GM12875 (cell line): ENCODE measurements around the gene LGR5.

Source experiments
- H3K4me3 ChIP-seq: one replicate; pipeline ENCODE4 v1.5.1; 2011; ENCODE audit warnings: low read depth, low read length, control low read depth
- TF ChIP-seq, protein P1 (sequence below): IDR thresholded peaks from 2 replicates; pipeline ENCODE4 v1.5.1; 2011; ENCODE audit warnings: low read depth, mild to moderate bottlenecking, control low read depth, inconsistent platforms, low read length, moderate library complexity, borderline replicate concordance; ENCODE audit not compliant: insufficient read depth

Gene LGR5

DNA sequence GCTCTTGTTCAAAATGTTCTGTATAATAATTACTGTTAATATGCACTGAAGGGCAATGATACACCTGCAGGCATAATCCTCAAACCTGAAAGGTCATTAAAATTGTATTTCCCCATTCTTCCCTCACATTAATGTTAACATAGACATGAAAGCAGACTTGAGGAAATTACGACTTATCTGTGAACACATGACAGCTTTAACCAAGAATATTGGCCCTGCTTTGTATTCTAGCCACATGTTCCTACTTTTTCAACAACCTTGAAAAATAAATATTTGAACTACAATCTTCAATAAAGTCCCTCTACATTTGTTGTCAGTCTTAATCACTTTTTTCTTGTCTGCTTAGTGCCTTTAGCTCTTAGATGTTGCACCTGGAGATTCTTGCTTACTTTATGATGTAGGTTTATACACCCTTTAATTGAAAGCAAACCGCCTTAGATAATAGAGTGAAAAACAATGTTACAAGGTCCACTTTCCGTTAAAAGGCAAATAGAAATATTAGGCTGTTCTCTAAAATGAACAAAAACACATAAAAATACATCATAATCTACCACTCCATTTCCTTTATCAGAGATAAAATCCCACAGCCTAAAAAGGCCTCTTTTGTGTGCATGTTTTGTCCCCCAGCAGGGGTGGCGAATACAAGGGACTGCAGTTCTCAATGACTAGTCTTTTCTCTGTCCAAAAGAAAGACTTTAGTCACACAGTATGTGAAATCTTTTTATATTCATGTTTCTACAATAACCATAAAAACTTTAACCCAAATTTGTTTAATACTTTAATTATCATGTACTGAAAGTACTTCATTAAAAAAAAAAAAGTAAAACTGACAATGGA is 168.1 kb downstream of the LGR5 start:
- H3K4me3 ChIP-seq, result no peak overlapping the region
- TF ChIP-seq, protein P1, sequence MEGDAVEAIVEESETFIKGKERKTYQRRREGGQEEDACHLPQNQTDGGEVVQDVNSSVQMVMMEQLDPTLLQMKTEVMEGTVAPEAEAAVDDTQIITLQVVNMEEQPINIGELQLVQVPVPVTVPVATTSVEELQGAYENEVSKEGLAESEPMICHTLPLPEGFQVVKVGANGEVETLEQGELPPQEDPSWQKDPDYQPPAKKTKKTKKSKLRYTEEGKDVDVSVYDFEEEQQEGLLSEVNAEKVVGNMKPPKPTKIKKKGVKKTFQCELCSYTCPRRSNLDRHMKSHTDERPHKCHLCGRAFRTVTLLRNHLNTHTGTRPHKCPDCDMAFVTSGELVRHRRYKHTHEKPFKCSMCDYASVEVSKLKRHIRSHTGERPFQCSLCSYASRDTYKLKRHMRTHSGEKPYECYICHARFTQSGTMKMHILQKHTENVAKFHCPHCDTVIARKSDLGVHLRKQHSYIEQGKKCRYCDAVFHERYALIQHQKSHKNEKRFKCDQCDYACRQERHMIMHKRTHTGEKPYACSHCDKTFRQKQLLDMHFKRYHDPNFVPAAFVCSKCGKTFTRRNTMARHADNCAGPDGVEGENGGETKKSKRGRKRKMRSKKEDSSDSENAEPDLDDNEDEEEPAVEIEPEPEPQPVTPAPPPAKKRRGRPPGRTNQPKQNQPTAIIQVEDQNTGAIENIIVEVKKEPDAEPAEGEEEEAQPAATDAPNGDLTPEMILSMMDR, result no peak

DNA sequence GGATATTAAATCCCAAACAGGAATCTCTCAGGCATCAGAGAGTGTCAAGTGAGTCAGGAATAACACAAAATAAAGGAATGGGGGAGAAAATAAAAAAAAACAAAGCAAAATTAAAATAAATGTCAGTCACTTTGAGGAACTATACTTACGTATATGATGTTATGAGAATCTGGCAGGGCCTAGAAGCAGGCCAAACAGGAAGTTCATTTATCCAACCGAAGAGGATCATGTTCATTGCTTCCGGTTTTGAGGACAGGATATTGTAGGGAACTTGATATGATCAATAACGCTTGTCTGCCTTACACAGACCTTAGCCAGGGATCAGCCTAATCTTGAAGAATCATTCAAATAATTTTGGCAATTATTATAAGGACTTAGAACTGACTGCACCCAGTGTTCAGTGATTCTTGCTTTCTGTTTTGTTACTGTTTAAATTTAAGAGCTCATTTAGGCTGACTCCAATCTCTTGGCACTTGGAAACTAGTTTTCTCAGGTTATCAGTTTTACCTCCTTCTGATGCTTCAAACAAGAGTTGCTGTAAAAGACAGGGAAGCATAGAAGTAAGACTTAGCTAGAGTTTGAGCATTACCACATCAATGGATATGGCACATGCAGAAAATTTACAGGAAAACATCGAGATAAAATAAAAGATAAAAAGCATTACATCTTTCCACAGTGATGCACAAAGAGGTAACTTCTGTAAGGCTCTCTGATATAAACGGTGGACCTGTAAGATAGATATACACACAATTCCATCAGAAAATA is 170.6 kb downstream of the LGR5 start:
- TF ChIP-seq, protein P1, result no peak

DNA sequence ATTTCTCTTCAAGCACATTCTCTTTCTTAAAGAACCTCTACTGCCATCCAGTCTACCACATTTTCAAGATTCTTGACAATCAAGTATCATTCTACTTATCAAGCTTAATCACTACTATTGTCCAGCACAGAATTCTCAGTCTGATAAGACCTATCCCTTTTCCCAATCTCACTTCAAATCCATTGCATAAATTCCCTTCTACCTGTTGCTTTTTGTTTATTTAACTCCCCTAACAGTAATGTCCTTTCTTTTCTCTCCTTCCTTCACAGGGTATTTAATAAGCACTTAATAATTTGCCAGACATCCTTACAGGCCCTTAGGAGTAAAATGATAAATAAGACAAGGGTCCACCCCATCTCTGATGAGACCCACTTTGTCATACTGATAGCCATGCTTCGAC is 182.3 kb downstream of the LGR5 start:
- TF ChIP-seq, protein P1, result no peak
- no peak overlapping the region for H3K4me3 ChIP-seq

More for the DNA sequence above, 170.6 kb downstream of the LGR5 start:
- no peak overlapping the region for H3K4me3 ChIP-seq

DNA sequence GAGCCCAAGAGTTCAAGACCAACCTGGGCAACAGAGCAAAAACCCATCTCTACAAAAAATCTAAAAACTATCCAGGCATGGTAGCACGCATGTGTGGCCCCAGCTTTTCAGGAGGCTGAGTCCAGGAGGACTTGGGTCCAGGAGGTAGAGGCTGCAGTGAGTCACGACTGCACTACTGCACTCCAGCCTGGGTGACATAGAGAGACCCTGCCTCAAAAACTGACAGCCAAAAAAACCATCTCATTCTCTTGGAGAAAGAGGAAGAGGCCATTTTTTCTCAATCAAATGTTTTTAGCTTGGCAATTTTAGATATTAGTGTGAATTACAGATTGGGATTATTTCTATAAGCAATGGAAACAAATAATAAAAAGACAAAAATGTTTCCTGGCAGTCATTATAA is 185.9 kb downstream of the LGR5 start:
- H3K4me3 ChIP-seq, result no peak overlapping the region

DNA sequence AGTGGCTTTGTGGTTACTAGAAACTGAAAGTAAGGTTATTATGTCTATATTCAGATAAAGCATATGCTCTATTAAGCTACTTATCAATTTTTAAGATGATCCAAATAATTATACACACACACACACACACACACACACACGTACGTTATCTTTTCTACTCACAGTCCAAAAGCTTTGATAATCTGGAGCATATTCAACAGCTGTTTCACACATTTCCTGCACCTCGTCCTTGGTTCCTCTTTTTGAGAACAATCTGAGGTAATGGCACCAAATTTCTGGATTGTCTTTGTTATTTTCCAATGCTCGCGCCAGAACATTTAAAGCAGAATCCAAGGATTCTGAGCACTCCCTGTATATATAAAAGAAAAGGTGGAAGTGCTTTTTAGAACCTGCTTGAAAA is 186.5 kb downstream of the LGR5 start:
- H3K4me3 ChIP-seq, result no peak overlapping the region
- TF ChIP-seq, protein P1, result no peak

More for the DNA sequence above, 185.9 kb downstream of the LGR5 start:
- TF ChIP-seq, protein P1, result no peak

DNA sequence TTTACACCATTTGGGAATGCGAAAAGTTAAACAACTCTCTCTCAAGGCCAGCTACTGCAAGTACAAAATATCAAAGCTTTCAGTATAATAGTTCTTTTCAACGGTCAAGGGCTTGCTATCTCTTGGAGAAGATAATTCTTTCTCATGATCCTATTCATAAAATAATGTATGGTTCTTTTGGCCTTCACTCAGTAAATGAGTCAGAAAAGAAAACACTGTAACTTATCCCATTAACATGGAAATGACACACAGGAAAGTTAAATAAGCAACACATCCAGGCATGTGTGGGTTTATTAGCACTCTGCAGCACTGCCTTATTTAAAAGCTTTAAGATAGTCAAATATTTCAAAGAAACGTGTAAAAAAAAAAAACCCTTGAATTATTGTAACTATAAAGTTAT is 187.2 kb downstream of the LGR5 start:
- no peak overlapping the region for H3K4me3 ChIP-seq
- TF ChIP-seq, protein P1, result no peak
